HG02798 (cell line): ENCODE measurements around the gene SLC5A5.
A peak's percentile ranks its signal among the peaks of the same experiment; 100 is the strongest.
"Not testable (repeated sequence)": the region's sequence is repeated elsewhere in the genome, so short reads cannot be mapped to it uniquely, and the experiment has no call there.

Source experiments
- ATAC-seq: cut with Tn5 transposase; IDR thresholded peaks from one replicate; pipeline ENCODE4 v1.9.1; 2021; ENCODE audit warnings: mild to moderate bottlenecking; ENCODE audit not compliant: unreplicated experiment, poor library complexity

Gene SLC5A5

DNA sequence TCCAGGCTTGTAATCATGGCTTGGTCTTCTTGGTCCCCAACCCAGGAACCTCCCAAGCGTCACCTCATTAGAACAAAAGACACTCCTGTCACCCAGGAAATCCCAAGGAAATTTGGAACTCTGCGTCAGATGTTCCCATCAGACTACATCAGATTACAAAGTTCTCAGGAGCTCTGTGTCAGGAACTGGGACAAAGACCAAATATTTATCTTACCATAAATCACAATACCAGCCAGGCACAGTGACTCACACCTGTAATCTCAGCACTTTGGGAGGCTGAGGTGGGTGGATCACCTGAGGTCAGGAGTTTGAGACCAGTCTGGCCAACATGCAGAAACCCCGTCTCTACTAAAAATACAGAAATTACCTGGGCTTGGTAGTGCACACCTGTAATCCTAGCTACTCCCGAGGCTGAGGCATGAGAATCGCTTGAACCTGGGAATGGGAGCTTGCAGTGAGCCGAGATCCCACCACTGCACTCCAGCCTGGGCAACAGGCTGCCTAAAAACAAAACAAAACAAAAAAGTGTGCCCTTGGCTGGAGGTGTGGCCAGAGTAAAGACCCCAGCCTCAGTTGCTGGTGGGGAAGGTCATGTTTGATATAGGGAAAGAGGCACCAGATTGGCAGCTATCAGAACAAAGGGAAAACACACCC, 44.3 kb downstream of the SLC5A5 start:
- no peak for ATAC-seq

DNA sequence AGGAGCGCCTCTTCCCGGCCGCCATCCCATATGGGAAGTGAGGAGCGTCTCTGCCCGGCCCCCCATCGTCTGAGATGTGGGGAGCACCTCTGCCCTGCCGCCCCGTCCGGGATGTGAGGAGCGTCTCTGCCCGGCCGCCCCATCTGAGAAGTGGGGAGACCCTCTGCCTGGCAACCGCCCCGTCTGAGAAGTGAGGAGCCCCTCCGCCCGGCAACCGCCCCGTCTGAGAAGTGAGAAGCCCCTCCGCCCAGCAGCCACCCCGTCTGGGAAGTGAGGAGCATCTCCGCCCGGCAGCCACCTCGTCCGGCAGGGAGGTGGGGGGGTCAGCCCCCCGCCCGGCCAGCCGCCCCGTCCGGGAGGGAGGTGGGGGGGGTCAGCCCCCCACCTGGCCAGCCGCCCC, 46.4 kb downstream of the SLC5A5 start:
- not testable (repeated sequence) for ATAC-seq

DNA sequence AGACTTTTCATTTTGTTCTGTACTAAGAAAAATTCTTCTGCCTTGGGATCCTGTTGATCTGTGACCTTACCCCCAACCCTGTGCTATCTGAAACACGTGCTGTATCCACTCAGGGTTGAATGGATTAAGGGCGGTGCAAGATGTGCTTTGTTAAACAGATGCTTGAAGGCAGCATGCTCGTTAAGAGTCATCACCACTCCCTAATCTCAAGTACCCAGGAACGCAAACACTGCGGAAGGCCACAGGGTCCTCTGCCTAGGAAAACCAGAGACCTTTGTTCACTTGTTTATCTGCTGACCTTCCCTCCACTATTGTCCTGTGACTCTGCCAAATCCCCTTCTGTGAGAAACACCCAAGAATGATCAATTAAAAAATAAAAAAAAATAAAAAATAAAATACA, 47.4 kb downstream of the SLC5A5 start:
- not testable (repeated sequence) for ATAC-seq

DNA sequence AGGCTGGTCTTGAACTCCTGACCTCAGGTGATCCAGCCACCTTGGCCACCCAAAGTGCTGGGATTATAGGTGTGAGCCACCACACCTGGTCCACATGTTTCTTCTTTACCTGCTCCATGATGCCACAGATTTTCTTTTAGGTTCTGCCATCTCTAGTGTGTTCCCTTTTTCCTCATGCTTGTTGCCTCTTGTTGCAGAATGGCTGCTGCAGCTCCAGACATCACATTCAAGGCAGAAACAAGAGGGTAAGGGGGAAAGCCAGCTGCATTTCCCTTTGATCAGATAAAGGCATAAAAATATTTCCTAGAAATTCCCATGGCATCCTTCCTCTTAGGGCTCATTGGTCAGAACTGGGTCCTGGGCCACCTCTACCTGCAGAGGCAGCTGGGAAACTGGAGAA, 48.8 kb downstream of the SLC5A5 start:
- no peak for ATAC-seq

DNA sequence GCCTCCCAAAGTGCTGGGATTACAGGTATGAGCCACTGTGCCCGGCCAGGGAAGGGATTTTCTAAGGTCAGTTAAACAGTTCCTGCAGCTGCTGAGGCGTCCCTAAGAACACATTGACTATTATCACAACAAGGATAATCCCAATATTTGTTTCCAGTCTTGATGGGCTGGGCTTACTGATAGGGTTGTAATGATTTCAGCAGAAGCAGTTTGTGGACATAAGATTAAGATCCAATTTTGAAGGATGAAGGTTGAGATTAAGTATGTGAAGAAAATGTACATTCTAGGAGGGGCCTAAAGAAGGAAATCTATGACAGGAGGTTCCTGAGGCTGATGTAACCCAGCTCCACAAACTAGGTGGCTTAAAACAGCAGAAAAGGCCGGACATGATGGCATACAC, 50.4 kb downstream of the SLC5A5 start:
- ATAC-seq = no peak

DNA sequence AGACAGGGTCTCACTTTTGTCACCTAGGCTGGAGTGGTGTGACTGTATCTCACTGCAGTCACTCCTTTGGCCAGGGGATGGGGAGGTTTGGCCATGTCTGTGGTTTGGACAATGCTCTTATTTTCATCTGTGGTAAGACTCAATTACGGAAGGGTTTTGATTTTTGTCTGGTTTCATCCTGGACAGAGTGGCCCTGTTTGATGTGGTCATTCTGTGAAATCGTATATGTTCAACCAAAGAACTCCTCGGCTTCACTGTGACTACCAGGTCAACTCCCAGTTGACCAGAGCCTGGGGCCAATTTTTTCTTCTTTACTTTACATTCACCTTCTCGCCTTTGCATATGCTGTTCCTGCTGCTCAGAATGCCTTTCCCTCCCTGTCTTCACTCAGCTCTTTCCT, 54.3 kb downstream of the SLC5A5 start:
- ATAC-seq = no peak

DNA sequence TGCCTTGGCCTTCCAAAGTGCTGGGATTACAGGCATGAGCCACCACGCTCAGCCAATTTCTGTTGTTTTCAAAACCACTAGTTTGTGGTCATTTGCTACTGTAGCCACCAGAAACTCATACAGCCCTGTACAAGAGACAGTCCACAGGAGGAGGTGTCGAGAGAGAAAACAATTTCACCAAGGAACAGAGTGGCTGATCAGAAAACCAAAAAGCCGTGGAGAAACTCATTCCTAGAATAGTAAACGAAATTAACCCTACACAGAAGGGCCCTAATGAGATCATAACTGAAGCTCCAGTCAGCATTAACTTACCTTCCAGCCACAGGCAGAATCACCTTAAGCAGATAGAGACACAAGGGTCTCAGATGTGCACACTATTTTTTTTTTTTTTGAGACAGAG, 57.3 kb downstream of the SLC5A5 start:
- no peak for ATAC-seq

DNA sequence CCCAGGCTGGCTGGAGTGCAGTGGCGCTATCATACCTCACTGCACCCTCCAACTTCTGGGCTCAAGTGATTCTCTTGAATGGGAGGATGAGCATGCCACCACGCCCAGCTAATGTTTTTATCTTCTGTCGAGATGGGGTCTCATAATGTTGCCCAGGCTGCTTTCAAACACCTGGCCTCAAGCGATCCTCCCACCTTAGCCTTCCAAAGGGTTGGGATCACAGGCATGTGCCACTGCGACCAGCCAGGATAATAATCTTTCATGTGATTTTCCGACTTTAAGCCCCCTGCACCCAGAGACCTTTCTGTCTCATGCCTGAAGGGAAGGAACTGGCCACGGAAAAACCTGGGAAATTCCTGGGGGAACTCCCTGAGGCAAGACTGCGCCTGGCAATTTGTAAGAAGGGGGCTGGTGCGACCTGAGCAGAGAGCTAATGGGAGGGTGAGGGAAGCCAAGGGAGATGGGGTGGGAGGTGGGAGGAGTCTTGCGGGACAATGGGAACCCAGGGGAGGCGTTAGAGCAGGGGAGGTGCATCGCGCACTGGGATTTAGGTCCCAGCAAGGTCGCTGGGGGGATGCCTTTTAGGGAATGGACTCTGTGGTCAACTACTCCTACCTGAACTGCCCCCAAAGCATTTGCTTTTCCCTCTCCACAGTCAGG, 59.9 kb downstream of the SLC5A5 start:
- no peak for ATAC-seq

DNA sequence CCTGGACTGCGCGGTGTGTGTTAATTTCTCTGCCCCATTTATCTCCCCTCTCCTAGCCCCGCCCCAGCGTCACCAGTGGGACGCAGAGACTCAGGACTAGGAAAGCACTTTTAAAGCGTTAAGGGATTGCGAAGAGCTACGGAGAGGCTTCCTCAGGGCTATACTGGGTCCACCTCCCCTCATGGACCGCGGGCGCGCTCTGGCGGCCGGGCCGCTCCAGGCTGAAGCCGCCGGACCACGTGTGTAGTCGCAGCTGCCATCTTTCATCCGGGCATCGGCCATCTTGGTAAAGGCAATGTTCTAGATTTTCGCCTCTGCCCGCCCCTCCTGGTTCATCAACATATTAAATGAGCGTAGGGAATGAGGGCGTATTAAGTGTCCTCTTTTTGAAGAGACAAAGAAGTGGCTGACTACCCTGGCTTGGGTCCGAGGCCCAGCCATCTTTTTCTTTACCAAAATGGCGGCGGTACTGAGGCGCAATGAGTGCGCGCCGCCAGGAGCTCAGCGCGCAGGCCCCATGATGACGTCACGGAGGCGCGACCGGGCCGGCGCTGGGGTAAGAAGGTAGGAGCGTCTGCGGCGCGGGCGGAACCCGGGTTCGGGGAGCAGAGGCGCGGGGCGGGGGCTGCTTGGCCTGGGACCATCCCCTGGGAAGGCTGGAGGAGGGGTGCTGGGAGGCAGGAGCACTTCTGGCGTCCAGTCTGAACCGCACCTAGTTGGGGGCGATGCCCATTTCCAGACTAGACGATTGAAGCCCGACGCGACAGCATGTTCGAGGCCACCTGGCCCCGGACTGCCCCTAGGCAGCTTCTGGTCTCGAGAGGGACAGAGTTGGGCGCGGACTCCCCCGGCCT, 61.0 kb downstream of the SLC5A5 start, which contains the start of gene CCDC124:
CCDC124 (plus strand) TSS at position 531 of the 854 bp plus-strand sequence. CDS start 3,406 bp downstream, outside the sequence.
- peak; percentile 88 for ATAC-seq

DNA sequence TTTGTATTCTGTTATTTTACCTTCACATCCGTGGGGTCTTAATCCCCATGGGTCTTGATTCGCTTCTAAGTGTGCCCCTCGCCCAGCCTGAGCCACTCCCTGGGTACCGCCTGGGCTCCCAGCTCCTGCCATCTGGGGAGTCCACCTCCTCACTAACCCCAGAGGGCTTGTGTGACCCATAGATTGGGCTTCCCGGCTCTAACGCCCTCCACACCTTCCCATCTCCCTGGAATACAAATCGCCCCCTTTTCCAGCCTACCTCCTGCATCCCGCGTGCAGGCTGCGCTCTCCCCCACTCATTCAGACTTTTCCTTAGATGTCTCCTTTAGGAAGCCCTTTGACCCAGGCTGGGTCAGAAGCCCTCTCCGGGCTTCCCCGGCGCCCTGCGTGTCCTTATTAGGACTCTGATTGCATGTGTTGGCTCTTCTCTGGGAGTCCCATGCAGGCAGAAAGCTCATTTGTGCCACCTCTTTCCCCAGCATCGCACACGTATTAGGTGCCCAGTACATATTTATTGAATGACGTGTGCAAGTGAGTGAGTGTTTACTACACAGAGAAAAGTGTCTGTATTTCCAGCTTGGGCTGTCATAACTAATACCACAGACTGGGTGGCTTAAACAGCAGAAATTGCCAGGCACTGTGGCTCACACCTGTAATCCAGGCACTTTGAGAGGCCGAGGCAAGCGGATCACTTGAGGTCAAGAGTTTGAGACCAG, 61.8 kb downstream of the SLC5A5 start:
- no peak for ATAC-seq

DNA sequence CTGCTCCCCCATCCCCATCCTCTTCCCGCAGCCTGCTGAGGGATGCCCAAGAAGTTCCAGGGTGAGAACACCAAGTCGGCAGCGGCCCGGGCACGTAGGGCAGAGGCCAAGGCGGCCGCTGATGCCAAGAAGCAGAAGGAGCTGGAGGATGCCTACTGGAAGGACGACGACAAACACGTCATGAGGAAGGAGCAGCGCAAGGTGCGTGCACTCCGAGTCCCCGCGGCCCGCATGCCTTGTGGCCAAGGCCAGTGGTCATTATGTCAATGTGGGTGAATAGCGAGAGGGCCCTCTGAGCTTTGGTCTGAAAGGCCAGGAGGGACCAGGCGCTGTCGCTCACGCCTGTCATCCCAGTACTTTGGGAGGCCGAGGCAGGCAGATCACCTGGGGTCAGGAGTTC, 64.6 kb downstream of the SLC5A5 start:
- ATAC-seq = no peak

DNA sequence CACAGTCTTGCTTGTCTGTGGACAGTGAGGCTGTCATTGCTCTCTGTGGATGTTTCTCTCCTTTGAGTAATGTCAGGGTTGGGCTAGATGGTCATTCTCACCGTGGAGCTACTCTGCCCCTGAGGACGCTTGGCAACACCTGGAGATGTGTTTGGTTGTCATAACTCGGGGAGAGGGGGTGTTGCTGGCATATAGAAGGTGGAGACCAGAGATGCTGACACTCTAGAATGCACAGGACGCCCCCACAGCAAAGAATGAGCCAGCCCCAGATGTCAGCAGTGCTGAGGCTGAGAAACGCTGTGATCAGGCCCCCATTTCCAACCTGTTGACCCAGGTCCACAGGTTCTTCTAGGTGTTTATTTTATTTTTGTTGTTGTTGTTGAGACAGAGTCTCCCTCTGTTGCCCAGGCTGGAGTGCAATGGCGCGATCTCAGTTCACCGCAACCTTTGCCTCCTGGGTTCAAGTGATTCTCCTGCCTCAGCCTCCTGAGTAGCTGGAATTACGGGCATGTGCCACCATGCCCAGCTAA, 65.7 kb downstream of the SLC5A5 start:
- ATAC-seq = no peak

DNA sequence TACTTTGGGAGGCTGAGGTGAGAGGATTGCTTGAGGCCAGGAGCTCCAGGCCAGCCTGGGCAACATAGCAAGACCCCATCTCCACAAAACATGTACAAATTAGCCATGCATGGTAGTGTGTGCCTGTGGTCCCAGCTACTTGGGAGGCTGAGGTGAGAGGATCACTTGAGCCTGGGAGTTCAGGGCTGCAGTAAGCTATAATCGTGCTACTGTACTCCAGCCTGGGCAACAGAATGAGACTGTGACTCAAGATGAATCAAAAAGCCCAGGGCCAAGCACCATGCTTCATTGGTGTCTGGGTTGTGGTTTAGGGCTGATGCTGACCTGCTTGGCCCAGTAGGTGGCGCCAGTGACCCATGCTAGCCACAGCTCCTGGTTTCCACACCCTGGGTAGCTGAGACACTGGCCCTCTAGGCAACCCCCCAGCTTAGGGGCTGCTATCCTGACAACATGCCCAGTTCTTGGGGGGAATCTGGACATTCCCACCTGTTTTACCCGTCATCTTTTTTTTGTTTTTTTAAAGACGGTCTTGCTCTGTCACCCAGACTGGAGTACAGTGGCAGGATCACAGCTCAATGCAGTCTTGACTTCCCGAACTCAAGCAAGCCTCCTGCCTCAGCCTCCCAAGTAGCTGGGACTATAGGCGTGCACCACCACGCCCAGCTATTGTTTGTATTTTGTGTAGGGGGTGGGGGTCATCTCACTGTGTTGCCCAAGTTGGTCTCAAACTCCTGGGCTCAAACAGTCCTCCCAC, 66.5 kb downstream of the SLC5A5 start:
- peak; percentile 71 for ATAC-seq

DNA sequence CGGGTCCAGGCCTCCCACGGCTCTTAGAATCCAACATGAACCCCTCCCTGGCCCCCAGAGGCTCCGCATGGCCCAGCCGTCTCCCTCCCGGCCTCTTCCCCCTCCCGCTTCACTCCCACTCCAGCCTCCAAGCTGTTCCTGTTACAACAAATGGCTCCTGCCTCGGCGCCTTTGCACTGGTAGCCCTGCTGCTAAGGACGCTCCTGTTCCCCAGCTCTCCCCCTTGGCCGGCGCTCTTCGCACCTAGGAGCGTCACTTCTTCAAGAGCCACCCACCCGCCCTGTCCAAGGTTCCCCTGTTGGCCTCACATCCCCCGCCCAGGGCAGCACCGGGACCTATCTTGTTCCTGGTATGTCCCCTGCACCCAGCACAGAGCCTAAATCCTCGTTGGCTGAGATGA, 70.4 kb downstream of the SLC5A5 start:
- no peak for ATAC-seq

DNA sequence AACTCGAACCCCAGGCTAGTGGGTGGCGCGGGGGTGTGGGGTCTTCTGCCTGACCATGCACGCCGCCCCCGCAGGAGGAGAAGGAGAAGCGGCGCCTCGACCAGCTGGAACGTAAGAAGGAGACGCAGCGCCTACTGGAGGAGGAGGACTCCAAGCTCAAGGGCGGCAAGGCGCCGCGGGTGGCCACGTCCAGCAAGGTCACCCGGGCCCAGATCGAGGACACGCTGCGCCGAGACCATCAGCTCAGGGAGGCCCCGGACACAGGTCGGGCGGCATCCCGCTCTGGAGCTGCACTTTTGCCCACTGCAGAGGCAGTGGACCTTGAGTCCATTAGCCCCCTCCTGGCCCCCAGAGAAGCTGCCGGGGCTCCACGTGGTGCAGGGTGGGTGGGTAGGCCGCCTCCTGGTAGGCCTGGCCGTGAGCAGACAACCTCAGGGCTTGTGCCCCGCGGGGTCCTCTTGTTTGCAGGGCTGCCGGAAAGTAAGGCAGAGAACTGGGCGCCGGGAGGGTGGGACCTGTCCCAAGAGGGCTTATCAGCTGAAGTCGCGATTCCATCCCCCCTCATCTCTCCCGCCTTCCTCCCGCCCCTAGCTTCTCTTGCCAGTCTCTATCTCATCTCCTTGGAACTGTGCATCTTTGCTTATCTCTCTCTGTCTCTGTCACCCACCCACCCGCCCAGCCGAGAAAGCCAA, 71.0 kb downstream of the SLC5A5 start:
- no peak for ATAC-seq

DNA sequence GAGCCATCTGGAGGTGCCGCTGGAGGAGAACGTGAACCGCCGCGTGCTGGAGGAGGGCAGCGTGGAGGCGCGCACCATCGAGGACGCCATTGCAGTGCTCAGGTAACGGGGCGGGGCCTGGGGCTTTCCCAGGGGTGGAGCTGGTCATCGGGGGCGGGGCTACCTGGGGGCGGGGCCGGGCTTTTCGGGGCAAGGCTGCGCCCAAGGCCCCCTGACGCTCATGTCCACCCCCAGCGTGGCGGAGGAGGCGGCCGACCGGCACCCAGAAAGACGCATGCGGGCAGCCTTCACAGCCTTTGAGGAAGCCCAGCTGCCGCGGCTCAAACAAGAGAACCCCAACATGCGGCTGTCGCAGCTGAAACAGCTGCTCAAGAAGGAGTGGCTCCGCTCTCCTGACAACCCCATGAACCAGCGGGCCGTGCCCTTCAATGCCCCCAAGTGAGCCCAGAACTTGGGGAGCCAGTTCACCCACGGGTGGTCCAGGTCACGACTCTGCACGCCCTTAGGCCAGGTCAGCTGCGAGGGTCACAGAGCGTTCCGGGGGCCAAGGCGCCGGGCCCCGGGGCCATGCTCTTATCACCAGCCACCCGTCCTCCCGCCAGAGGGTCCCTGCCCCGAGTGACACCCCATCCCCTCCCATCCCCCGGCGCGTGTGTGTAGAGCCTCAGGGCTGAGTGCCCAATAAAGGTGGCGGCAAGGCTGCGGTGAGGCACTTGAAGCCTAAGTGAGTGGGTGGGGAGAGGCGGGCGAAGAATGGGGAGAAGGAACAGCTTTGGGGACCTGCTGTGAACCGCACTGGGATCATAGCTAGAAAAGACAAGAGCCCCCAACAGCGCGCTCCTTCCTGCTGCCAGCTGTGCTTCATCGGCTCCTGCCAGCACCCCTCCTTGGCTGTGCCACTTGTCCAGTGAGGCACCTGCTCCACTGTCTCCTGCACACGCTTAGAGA, 71.8 kb downstream of the SLC5A5 start:
- ATAC-seq = no peak

DNA sequence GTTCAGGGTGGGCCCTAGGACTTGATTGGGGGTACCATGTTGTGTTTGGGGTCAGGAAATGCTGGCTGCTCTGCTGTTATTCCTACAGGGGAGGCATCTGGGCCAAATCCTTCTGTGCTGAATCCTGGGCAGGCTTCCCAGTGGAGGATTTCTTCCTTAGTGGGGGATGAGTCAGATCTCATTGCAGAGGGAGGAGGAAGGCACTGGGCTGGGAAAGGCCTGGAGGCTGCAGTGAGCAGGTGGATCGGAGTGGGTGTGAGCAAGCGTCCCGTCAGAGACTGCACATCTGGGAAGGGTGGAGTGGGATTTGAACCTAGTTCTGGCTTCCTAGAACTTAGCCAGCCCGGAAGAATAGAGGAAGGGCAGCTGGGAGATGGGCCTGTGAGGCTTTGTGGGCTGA, 72.6 kb downstream of the SLC5A5 start:
- no peak for ATAC-seq
